Erythroblast (primary cell): Measurements from ENCODE around the gene CIPC.

Source experiments
- DNase-seq, 2 experiments: peaks; one replicate each; lab custom pipeline; 2025; lab: John Stamatoyannopoulos, UW
- GATA1 ChIP-seq: IDR thresholded peaks from 2 replicates; pipeline ENCODE4 v1.6.1; 2011; ENCODE audit warnings: low read depth, mild to moderate bottlenecking, control low read depth, low read length, moderate library complexity
- POLR2A ChIP-seq: IDR thresholded peaks from 2 replicates; pipeline ENCODE4 v1.6.1; 2011; ENCODE audit warnings: mild to moderate bottlenecking, low read length

CIPC gene

DNA sequence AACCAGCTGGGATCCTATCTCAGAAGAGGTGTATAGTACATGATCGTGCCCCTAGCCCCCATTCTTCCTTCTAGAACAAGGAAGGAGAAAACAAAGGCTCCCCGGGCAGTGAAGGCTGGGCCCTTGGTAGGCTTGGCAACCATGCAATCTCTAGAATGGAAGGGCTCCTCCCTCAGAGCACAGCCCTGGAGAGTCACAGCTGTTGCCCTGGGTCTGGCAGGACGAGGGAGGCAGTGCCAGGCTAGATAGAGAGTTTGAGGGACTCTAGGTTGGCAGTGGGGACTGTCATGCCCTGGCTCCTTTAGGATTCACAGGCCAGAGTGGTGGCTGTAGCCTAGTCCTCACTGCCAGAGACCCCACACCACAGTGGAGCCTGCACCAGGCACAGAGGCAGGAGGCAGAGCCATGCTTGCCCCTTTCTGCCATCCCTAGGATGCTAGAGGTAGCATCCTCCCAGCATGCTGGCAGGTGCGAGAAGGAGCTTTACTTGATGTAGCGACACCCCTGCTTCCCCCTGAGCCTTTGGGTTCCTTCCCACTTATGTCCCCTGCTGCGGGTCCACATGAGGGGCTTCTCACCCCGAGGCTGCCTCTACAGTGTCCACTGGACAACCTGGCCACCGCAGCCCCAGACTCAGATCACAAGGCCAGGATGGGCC is 33.4 kb upstream of the CIPC start:
- TF ChIP-seq POLR2A (no peak), GATA1 (no peak)
- no peak for DNase-seq

DNA sequence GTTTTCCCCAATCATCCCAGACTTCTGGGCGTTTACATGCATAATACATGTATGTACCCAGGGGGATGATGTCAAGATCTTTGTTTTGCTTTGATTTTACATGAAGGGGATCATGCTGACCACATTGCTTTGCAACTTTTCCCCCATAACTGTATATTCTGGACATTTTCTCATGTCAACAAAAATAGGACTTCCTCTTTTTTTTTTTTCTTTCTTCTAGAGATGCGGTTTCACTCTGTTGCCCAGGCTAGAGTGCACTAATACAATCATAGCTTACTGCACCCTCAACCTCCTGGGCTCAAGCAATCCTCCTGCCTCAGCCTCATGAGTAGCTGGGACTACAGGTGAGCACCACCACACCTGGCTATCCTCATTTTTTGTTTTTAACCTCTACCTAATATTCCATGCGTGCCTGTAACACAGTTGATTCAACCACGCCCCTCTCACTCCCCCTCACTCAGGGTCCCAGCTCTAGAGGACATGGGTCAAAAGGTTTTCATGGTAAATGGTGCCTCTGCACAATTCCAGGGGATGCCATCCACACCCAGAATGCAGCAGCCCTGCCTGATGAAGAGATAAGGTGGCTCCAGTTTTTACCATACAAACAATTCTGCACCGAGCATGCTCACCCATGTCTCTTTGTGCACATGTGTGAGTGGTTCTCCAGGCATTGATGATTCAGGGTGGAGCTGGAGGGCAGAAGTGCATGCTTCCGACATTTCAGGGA is 32.0 kb upstream of the CIPC start:
- no peak for DNase-seq
- no peak for TF ChIP-seq POLR2A
- TF ChIP-seq GATA1, result no peak

DNA sequence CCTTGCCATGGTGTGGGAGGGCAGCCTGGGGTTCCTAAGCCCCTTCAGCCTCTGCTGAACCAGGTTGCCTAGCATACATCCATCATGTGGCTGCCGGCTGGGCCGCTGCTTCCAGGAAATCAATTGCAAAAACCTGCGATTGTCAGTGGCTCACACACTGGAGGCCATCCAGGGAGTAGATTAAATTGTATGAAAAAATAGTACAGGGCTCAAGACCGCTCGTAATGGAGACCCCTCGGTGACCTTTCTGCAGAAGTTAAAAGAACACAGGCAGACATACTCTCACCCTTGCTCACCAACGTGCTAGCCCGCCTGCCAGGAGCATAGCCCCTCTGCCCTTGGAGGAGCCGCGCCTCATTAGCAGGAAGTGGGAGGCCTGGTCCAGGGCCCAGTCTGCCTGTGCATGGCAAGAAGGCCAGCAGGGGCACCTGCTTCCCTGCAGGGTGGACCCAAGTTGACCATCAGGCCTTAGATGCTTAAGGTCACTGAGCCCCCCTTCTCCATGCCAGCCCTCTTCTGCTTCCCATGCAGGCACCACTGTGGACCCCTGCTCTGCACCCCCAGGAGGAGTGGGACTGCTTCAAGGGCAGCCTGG is 31.4 kb upstream of the CIPC start:
- DNase-seq, result no peak
- TF ChIP-seq GATA1 (no peak), POLR2A (no peak)

DNA sequence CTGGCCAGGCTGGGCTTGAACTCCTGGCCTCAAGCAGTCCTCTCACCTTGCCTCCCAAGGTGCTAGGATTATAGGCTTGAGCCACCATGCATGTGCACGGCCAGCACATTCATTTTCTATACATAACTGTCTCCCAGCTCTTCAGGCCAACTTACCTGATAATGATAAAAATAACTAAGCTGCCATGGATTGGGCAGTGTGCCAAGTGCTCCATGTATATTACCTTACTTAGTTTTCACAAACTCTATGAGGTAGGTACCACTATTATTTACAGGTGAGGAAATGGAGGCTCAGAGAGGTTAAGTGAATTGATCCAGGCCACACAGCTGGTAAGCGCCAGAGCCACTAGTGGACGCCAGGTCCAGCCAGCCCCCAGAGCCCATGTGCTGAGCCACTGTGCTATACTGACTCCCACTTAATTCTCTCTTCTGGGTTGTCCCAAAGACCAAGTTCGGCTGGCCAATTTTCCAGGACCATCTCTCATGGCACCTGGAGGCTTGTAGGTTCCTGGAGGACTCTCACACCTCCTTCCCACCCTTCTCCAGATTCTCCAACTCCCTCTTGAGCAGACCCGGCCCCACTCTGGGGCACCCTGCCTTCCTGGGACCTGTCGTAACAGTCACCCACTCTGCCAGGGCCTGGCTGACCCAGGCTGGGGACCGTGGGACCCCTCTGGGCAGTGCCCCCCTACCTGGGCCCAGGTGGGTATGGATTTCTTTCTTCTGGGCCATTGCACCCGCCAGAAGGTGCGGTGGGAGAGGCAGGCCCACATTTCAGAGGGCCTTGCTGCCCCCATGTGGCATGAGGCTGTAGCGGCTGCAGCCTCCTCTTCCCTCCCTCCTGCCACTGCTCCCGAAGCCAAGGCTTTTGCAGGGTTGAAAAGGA is 30.2 kb upstream of the CIPC start:
- DNase-seq, result peak; percentile 52 to 66
- no peak for TF ChIP-seq GATA1
- TF ChIP-seq POLR2A, result no peak

DNA sequence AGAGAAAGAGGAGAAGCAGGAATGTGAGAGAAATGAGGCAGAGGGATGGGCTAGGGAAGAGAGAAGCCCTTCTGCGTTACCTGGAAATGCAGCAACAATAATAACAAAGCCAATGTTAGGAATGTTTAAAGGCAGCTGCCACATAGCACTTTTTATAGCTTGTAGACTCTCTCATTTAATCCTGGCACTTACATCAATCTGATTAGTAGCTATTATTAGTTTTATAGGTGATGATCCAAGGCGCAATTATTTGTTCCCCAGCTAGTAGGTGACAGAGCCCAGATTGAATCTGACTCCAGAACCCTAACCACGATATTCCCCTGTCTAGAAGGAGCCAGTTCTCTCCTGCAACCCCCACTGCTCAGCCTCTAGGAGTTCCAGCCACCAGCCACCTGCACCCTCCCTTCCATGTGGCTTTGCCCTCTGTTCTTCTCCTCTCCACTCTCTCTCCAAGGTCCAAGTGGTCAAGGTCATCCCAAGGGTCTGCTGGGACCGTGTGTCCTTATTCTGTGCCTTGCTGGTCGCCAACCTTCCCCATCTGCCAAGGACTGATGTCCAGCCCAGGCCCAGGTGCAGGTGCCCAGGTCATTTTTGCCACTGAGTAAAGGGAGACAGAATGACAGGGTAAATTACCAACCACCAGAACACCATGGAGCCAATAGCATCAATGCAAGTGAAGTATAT is 29.4 kb upstream of the CIPC start:
- TF ChIP-seq GATA1 (no peak), POLR2A (no peak)
- DNase-seq, result no peak

DNA sequence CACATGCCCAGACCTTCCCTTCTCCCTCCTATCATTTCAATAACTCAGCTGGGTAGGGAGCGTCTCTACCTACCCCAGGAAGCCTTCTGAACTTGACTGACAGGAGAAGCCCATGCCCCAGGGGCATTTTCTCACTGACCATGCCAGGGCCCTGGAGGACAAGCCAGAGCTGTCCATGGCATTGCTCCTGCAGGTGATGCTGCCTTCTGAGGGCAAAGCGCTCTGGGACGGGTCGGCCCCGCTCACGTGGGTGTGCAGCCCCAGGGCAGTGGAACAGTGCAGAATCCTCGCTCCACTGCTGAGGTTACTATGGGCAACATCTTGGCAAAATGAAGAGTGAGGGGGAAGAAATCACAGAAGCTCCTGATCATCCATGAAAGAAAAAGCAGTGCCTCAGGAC is 28.5 kb upstream of the CIPC start:
- TF ChIP-seq POLR2A, result no peak
- TF ChIP-seq GATA1, result no peak
- no peak for DNase-seq

DNA sequence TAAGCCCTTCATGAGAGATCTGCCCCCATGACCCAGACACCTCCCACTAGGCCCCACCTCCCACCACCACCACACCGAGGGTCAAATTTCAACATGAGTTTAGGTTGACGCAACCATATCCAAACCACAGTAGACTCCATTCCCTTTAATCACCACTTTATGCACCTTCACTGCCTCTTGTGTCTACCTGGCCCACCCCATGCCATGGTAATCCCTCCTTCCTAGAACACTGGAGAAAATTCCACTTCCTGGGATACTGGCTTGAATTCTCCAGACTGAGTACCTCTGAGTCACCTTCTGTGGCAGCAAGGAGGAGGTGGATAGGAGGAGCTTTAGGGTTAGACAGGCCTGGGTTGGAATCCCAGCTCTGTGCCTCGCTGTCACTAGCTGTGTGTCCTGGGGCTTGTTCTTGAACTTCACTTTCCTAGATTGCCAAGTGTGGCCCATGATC is 26.1 kb upstream of the CIPC start:
- TF ChIP-seq GATA1 (no peak), POLR2A (no peak)
- no peak for DNase-seq

DNA sequence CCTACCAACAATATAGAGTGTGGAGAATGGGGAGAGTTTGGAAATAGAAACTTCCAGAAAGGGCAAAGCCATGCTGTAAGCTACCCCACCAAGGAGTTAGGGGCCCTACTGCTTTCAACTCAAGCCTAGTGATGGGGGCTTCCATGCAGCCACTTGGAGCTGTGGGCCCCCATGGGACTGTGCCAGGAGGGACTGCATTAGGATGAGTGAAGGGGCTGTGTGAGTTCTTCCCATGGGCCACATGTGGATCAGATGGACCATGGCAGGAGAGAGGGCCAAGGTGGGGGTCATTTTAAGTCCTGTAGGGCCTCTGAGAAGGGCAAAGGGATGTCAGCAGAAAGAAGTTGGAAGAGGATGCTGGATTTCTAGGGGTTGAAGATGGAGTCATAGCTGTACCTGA is 23.1 kb upstream of the CIPC start:
- DNase-seq, result no peak
- no peak for TF ChIP-seq GATA1
- TF ChIP-seq POLR2A, result no peak

DNA sequence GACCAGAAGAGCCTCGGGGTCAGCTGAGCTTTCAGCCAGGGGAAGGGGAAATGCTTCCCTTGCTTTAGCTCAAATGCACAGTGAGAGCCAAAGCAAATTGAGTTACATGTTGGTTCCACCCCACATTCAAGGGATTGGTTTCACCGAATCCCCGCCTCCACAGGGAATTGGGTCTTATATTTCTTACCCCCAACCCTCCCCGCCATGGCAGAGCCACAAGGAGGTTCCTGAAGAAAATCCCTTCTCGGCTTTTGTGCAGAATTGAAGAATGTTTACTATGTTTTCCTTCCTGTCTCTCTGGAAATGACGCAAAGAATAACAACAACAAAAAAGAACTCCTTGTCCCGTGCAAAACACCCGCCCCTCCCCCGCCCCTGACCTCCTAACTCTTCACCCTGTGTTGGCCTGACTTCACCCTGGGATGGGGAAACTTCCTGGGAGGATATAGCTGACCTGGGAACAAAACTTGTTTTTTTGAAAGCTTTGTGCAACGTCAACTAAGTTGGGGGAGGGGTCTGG is 21.9 kb upstream of the CIPC start:
- TF ChIP-seq POLR2A, result no peak
- no peak for TF ChIP-seq GATA1
- DNase-seq, result no peak

DNA sequence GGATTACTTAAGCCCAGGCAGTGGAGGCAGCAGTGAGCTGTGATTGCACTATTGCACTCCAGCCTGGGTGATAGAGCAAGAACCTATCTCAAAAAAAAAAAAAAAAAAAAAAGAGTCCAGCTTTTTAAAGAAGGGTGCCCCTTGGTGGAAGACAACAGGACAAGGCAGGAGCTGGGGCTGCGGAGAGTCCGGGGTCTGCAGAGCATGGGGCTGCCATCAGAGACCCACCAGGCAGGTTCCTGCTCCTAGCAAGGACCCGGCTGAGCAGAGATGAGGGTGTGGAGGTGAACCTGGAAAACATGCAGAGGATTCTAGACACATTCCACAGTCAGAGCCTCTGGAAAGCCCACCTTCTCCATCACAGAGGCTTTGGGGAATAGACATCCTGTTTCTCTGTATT is 21.0 kb upstream of the CIPC start:
- DNase-seq, result no peak
- TF ChIP-seq GATA1 (no peak), POLR2A (no peak)

DNA sequence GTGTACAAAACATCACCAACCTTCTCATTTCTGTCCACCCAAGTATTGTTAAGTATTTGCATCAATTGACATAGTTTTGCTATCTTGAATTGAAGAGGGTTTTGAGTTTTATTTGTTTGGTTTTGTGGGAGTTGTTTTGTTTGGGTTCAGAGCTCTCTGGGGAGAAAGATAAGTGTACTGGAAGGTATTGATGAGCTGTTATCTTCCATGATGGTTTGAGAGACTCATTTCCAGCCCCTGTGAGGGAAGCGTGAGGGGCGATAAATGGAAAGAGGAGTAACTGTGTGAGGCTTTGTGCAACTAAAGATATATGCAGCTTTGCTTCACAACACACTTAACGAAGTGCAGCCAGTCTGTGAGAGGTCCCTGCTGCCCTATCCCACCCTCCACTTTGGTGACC is 15.7 kb upstream of the CIPC start:
- peak; percentile 21 to 70 for DNase-seq
- TF ChIP-seq POLR2A (no peak), GATA1 (no peak)

DNA sequence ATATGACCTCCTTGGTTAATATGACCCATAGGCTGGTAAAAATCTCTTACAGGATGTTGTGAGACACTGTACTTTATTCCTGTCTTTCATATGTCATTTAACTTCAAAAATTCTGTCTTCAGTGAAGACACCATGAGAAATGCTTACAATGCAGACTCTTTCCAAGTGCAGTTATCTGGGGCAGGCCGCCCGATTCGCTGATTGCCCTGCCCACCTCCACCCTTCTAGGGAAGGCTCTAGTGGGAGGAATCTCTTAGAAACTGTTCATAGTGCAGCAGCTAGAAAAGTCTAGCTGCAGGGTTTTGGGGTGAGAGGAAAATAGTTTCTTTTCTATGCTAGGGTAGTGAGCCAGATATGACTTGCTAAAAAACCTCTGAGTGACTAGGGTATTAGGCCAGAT is 15.0 kb upstream of the CIPC start:
- no peak for TF ChIP-seq GATA1
- no peak for TF ChIP-seq POLR2A
- peak; percentile 47 to 49 for DNase-seq

DNA sequence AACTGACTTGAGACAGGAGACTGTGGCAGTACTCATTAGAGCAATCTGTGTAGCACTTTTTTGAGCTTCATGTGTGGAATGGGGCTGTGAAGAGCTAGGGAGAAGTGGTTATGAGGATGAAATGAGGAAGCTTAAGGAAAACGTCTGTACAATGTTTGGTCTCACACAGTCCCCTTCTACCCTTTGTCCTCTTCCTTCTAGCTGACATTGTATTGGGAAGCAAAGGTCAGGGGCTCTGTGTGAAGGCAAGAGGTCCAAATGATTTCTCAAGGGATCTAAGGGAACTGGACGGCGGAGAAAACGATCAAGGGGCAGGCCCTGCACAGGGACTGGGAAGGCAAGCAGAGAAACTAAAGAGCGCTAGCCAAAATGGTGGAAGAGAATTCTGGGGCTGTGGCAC is 13.1 kb upstream of the CIPC start:
- no peak for DNase-seq

More for the DNA sequence above, 13.1 kb upstream of the CIPC start:
- no peak for TF ChIP-seq POLR2A
- no peak for TF ChIP-seq GATA1
